Stimulated activated naive CD4-positive, alpha-beta T cell (primary cell): Measurements from ENCODE around the gene KLC4.
A peak's percentile ranks its signal among the peaks of the same experiment; 100 is the strongest.
"Not testable (repeated sequence)": the region's sequence is repeated elsewhere in the genome, so short reads cannot be mapped to it uniquely, and the experiment has no call there.

ENCODE experiments used
- DNase-seq, 6 experiments: peaks; one replicate each; lab custom pipeline; 2025; lab: John Stamatoyannopoulos, UW

Gene KLC4

GRCh38 chr6:43070028-43070632 lies 10.7 kb downstream of the KLC4 start:
- peak in 3 of 6 experiments; percentile 11 to 42 (median 27) for DNase-seq

GRCh38 chr6:43074847-43075669 lies 15.6 kb downstream of the KLC4 start:
- DNase-seq = no peak

GRCh38 chr6:43075670-43076463 lies 16.4 kb downstream of the KLC4 start, which contains the start of gene PTK7:
Gene PTK7 (plus strand): TSS chr6:43076314. CDS start chr6:43076489, 175 bp downstream.
- peak in 5 of 6 experiments; percentile 16 to 28 (median 20) for DNase-seq

DNA sequence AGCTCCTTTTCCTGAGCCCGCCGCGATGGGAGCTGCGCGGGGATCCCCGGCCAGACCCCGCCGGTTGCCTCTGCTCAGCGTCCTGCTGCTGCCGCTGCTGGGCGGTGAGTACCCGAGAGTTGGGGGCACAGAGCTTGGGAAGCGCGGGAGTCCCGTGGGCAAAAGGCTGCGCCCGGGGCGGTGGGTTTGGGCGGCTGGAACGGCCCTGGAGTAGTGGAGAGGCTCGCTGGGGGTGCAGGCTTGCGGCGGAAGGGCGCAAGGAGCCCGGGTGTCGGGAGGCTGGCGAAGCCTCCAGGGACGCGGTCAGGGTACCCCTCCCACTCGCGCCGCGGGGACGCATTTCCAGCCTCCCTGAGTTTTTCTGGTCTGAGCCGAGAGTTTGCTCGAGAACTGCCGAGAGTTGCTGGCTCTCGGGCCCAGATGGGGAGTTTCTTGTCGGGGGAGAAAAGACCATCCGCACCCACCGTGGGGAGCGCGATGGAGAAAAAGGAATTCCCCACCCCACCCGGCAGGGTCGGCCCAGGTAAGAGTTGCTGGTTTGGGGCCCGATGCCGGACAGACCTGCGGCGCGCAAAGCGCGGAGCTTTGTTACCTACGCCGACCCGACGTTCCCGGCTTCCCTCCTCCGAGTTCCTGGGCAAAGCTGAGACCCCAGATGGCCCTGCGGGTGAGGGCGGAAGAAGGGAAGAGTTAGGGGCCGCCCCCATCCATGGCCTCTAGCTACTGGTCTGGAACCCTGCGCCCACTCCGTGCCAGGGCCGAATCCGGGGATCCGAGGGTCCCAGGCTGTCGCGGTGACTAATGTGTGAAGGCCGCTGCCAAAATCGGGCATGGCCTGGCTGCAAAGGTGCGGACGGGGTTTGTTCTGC lies 17.3 kb downstream of the KLC4 start:
- peak in 1 of 6 experiments; percentile 25 for DNase-seq

DNA sequence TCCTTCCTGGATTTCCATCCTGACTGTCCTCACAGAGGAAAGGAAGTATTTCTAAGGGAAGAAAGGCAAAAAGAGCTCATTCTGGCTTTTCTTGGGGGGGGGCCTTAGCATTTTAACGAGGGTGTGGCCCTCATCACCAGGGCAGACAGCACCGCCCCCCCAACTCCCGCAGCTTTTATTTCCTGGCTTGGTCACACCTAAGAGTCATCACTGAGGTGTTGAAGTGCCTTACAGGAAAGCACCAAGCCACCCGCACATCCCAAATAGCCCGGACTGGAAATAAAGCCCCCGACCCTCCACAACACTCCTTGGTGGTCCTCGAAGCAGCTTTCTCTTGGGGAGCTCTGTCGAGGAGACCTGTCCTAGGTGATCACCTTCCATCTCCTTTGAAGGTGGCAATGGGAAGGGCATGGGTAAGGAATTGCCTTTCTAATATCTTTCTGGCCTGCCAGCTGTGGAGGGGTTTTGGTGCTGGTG lies 17.9 kb downstream of the KLC4 start:
- no peak for DNase-seq

DNA sequence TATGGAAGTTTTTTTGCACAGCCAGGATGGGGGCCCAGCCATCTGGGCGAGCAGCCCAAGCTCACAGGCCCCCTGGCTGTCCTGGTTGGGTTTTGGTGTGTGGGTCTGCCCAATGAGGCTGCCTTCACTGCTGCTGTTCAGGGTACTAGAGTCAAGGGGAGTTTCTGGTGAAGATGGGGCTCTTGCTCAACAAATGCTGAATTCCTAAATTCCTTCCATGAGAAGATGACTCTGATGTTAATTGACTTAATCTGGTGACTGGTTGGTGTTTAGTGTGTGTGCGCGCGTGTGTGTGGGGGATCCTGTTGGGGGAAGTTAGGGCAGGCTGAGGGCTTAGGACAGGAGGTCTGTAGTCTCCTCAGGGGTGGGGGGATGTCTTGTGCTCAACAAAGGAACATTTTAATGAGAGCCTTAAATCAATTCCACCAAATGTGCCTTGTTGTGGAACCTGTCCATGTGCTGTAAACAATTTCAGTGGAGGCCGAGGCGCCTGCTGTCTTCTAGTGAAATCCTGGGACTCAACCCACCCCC lies 18.6 kb downstream of the KLC4 start:
- DNase-seq = no peak

DNA sequence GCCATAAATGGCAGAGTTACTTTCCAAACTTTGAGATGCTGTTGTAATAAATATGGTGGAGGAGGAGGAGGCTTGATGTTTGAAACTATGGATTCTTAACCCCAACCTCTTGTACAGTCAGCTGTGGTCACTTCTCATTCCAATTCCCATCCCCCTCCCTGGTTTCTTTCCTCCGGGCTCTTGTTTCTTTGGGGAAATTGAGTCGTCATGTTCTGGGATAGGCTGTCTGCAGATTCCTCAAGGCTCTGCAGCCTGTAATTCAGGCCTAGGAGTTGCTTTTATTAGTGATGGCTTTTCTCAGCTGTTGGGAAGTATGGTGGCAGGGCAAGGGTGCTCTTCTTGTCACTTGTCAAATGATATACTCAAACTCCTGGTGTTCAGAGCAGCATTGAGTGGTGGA lies 19.3 kb downstream of the KLC4 start:
- DNase-seq = no peak

GRCh38 chr6:43081043-43081442 lies 21.6 kb downstream of the KLC4 start:
- DNase-seq = no peak

DNA sequence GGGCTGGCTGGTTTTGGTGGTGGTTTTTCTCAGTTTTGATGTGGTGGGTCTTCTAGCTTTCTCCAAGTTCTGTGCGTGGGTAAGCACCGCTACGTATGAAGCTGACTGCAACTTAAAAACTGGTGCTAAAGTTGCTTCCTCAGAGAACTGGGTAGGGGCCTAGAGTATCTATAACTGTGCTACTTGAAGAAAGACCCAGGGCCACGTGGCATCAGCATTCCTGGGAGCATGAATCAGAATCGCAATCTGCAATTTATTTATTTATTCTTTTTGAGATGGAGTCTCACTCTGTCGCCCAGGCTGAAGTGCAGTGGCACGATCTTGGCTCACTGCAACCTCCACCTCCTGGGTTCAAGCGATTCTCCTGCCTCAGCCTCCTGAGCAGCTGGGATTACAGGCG lies 22.5 kb downstream of the KLC4 start:
- DNase-seq = not testable (repeated sequence)

- DNase-seq = no peak
These were observed 23.6 kb downstream of the KLC4 start for GRCh38 chr6:43082806-43083655.

GRCh38 chr6:43086022-43086658 lies 26.7 kb downstream of the KLC4 start:
- DNase-seq = no peak

DNA sequence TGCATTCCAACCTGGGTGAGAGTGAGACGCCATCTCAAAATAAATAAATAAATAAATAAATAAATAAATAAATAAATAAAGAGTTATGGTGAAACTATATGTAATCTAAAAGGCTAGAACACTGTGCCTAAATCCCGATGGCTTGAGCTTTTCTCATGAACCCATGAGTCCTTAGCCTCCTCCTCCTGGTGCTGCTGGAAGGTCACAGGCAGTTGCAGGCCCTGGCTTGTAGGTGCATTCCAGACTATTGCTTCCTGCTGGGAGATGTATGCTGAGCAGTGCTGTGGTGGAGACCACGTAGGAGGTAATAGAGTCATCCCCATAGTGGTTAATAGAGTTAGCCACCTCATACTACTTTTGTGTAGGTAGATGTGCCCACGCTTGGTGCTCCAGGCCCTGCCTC lies 29.2 kb downstream of the KLC4 start:
- DNase-seq = no peak

- DNase-seq = no peak
These were observed 30.0 kb downstream of the KLC4 start for GRCh38 chr6:43089467-43089866.

DNA sequence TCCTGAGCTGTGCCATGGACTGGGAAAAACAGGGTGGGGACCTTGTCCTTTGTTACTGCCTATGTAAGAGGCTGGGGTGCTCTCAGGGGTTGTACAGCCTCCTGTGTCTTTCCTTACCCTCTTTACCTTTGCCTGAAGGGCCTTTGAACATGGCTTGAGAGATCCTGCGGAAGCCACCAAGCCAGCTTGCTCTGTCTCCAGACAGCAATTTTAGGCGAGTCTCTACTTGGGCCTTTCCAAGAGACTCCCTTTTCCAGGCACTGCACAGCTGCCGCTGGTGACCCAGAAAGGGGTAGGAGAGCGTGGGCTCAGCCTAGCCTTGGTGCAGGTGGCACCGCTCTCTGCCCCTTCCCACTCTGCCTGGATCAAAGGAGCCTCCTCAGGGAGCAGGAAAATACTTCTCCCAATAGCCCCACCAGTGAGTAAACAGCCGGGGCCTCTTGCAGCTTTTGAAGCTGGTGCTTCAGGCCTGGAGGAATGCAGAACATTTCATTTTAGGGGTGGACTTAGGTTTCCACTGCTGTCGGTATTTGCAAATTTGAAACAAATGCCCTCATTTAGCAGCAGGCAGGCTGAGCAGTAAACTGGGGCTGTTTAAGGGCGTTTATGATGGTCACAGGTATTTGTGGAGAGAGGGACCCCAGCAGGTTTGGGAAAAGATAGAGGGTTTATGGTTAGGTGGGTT lies 30.6 kb downstream of the KLC4 start:
- no peak for DNase-seq

- no peak for DNase-seq
These were observed 31.1 kb downstream of the KLC4 start for GRCh38 chr6:43090559-43090956.

- no peak for DNase-seq
These were observed 31.6 kb downstream of the KLC4 start for GRCh38 chr6:43091020-43091419.

GRCh38 chr6:43091436-43091991 lies 32.1 kb downstream of the KLC4 start:
- DNase-seq = no peak

DNA sequence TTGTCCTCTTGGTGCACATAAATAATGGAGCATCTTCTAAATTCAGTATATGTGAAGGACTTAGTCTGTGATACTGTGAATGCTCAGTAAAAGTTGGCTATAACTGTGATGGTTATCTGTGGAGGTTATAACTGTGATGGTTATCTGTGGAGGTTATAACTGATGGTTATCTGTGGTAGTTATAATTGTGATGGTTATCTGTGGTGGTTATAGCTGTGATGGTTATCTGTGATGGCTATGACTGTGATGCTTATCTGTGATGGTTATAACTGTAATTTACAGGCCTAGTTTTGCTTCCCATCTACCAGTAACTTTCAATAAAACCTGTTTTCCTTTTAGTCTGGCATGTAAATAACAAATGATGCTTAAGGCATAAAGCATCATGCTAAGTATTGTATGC lies 33.2 kb downstream of the KLC4 start:
- no peak for DNase-seq
